GM23248 (cell line): ENCODE results near the gene TEX30.

Source experiments
- EZH2 ChIP-seq: fragments of 200-600 bp; sonication (generic); IDR thresholded peaks from 2 replicates; pipeline ENCODE4 v1.6.1; 2018; ENCODE audit warnings: antibody characterized with exemption, mild to moderate bottlenecking; ENCODE audit not compliant: insufficient read depth, poor library complexity, severe bottlenecking
- EZH2phosphoT487 ChIP-seq: fragments of 200-600 bp; sonication (generic); IDR thresholded peaks from 2 replicates; pipeline ENCODE4 v1.6.1; 2018; ENCODE audit warnings: antibody characterized with exemption, moderate library complexity, mild to moderate bottlenecking, low read depth; ENCODE audit not compliant: insufficient read depth

GRCh38 chr13:102807699-102808098, 34.1 kb upstream of the TEX30 start:
- no peak for TF ChIP-seq EZH2phosphoT487
- TF ChIP-seq EZH2: no peak
